Gastroesophageal sphincter (tissue), 3 donors: ENCODE measurements around the gene GRIK2.

ENCODE experiments used
- POLR2A ChIP-seq, 2 donors: fragments of 450-650 bp; IDR thresholded peaks; one replicate each; pipeline ENCODE4 v1.6.1; 2017; ENCODE audit warnings: antibody characterized with exemption in 2 of 2, mild to moderate bottlenecking in 2 of 2, moderate library complexity in 1 of 2
- TF ChIP-seq, protein P1 (sequence below), 4 experiments: fragments of 200-600 bp in 2 of 4; fragments of 450-650 bp in 2 of 4; sonication (generic) in 1 of 4; IDR thresholded peaks; one replicate each; pipeline ENCODE4 v1.5.1; 2017 to 2019; ENCODE audit warnings: antibody characterized with exemption in 4 of 4, mild to moderate bottlenecking in 2 of 4, moderate library complexity in 2 of 4

DNA sequence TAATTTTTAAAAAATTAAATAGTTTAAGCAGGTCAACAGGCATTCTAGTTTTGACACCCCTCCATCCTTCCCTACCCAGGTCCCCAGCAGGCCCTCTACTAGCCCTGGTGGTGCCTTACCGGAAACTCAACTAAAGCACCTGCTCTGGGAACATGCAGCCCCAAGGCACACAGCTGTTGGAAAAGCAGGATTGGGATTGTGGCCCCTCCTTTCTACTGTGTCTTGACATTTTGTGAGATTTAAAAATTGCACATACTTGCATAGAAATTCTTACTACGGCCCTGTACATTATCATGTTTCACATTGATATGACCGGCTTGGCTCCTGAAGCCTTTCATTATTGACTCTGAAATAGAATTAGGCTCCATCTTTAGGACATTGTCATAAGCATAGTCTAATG, 423.2 kb downstream of the GRIK2 start:
- TF ChIP-seq, protein P1, sequence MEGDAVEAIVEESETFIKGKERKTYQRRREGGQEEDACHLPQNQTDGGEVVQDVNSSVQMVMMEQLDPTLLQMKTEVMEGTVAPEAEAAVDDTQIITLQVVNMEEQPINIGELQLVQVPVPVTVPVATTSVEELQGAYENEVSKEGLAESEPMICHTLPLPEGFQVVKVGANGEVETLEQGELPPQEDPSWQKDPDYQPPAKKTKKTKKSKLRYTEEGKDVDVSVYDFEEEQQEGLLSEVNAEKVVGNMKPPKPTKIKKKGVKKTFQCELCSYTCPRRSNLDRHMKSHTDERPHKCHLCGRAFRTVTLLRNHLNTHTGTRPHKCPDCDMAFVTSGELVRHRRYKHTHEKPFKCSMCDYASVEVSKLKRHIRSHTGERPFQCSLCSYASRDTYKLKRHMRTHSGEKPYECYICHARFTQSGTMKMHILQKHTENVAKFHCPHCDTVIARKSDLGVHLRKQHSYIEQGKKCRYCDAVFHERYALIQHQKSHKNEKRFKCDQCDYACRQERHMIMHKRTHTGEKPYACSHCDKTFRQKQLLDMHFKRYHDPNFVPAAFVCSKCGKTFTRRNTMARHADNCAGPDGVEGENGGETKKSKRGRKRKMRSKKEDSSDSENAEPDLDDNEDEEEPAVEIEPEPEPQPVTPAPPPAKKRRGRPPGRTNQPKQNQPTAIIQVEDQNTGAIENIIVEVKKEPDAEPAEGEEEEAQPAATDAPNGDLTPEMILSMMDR (IDR thresholded peaks at IDR 0.05) = no peak
- no peak for TF ChIP-seq POLR2A (IDR thresholded peaks at IDR 0.05)
